ENCODE data around the gene PLCH1. TPM values are rescaled to one million over a fixed set of nuclear protein-coding genes. Genes with fewer than 3 reads are reported as not detected.
A peak's percentile ranks its signal among the peaks of the same experiment; 100 is the strongest.

Gene PLCH1
- total and polyA plus RNA-seq, 2 experiments from 2014 or later, result 8.1 to 25.3 TPM

DNA sequence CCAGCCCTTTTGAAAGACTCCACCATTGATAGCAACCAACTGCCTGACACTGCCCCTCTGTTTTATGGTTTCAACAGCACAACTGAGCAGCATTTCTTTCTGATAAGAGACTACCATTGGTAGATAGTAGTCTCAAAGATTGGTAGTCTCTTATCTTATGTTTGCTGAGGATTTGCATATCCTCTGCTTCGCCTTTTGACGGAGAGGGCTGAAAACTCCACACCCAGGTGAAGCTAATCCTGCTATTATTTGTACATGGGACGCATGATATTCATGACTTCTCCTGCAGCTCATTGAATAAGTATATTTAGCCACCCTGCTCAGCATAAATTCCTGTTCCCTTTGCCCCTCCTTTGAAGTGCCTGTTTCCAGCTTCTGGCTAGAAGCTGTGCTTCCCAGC, 332.0 kb downstream of the PLCH1 start:
- 0 out of 3 replicates have a peak, but pooled peaks cover 5% of the 10 kb centered on the region for H3K36me3 Mint-ChIP-seq (ENCODE audit: low read depth)
- no peaks in the 10 kb centered on the region; the same call in 1 of the 2 replicates for H3K9me2 ChIP-seq (ENCODE audit: insufficient read depth)
- H3K36me3 ChIP-seq (ENCODE audit: insufficient read depth), result 0 out of 2 replicates have a peak, but pooled peaks cover 6% of the 10 kb centered on the region
- H2AFZ ChIP-seq, result peak overlapping the region; percentile 41; the same call in 1 of the 2 replicates
- no peaks in the 10 kb centered on the region for H3K79me2 ChIP-seq (replicated peaks; ENCODE audit: insufficient read depth)
- H3K4me3 Mint-ChIP-seq, result no peak overlapping the region
- peaks cover 12% of the 10 kb centered on the region for H3K4me1 ChIP-seq (ENCODE audit: insufficient read depth)
- no peaks in the 10 kb centered on the region for H4K20me1 ChIP-seq (replicated peaks; ENCODE audit: insufficient read depth)
- no peaks in the 10 kb centered on the region for H3F3A ChIP-seq (replicated peaks; ENCODE audit: low read depth)
- ATAC-seq, result no peak
- H3K9me3 Mint-ChIP-seq, result peaks cover 9% of the 10 kb centered on the region; the same call in 2 of the 3 replicates
- H3K27ac ChIP-seq (ENCODE audit: low read depth), result no peak overlapping the region
- H3K4me3 ChIP-seq, result no peak overlapping the region
- peaks cover 2% of the 10 kb centered on the region for H3K27me3 Mint-ChIP-seq (ENCODE audit: insufficient read depth, low read depth, poor library complexity)
- no peaks in the 10 kb centered on the region for H3K27me3 ChIP-seq (ENCODE audit: insufficient read depth)
- no peak for DNase-seq (ENCODE audit: low spot score)
- peaks cover 13% of the 10 kb centered on the region for H3K4me1 Mint-ChIP-seq
- no peak overlapping the region for H3K27ac Mint-ChIP-seq
- TF ChIP-seq ZNF462 (CRISPR knock-in tag; IDR thresholded peaks at IDR 0.05) (no peak), JUNB (IDR thresholded peaks at IDR 0.05; ENCODE audit: unreplicated experiment) (no peak), ZNF114 (CRISPR knock-in tag; IDR thresholded peaks at IDR 0.05) (no peak), NANOG (IDR thresholded peaks at IDR 0.05; ENCODE audit: borderline replicate concordance) (no peak), ZNF331 (CRISPR knock-in tag; IDR thresholded peaks at IDR 0.05; ENCODE audit: low read depth) (no peak), CREB1 (CRISPR knock-in tag; IDR thresholded peaks at IDR 0.05; ENCODE audit: low read depth) (no peak), EZH2phosphoT487 (IDR thresholded peaks at IDR 0.05; ENCODE audit: unreplicated experiment) (no peak), POLR2AphosphoS5 (IDR thresholded peaks at IDR 0.05; ENCODE audit: low read depth) (no peak), STAT1 (IDR thresholded peaks at IDR 0.05; ENCODE audit: unreplicated experiment) (no peak), CTCF (conservative IDR thresholded peaks at IDR 0.05; ENCODE audit: low read depth in 2 of 2) (no peak), EZH2 (IDR thresholded peaks at IDR 0.05; ENCODE audit: low read depth, unreplicated experiment) (no peak)
- TF ChIP-seq, protein P1, sequence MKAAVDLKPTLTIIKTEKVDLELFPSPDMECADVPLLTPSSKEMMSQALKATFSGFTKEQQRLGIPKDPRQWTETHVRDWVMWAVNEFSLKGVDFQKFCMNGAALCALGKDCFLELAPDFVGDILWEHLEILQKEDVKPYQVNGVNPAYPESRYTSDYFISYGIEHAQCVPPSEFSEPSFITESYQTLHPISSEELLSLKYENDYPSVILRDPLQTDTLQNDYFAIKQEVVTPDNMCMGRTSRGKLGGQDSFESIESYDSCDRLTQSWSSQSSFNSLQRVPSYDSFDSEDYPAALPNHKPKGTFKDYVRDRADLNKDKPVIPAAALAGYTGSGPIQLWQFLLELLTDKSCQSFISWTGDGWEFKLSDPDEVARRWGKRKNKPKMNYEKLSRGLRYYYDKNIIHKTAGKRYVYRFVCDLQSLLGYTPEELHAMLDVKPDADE (IDR thresholded peaks at IDR 0.05), result no peak
- TF ChIP-seq, protein P2, sequence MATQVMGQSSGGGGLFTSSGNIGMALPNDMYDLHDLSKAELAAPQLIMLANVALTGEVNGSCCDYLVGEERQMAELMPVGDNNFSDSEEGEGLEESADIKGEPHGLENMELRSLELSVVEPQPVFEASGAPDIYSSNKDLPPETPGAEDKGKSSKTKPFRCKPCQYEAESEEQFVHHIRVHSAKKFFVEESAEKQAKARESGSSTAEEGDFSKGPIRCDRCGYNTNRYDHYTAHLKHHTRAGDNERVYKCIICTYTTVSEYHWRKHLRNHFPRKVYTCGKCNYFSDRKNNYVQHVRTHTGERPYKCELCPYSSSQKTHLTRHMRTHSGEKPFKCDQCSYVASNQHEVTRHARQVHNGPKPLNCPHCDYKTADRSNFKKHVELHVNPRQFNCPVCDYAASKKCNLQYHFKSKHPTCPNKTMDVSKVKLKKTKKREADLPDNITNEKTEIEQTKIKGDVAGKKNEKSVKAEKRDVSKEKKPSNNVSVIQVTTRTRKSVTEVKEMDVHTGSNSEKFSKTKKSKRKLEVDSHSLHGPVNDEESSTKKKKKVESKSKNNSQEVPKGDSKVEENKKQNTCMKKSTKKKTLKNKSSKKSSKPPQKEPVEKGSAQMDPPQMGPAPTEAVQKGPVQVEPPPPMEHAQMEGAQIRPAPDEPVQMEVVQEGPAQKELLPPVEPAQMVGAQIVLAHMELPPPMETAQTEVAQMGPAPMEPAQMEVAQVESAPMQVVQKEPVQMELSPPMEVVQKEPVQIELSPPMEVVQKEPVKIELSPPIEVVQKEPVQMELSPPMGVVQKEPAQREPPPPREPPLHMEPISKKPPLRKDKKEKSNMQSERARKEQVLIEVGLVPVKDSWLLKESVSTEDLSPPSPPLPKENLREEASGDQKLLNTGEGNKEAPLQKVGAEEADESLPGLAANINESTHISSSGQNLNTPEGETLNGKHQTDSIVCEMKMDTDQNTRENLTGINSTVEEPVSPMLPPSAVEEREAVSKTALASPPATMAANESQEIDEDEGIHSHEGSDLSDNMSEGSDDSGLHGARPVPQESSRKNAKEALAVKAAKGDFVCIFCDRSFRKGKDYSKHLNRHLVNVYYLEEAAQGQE (IDR thresholded peaks at IDR 0.05; ENCODE audit: unreplicated experiment), result no peak
- H3K4me2 ChIP-seq, result peak overlapping the region; percentile 9; the same call in 1 of the 2 replicates
